ENCODE results near the gene MMP13.
A peak's percentile ranks its signal among the peaks of the same experiment; 100 is the strongest.

MMP13 gene

DNA sequence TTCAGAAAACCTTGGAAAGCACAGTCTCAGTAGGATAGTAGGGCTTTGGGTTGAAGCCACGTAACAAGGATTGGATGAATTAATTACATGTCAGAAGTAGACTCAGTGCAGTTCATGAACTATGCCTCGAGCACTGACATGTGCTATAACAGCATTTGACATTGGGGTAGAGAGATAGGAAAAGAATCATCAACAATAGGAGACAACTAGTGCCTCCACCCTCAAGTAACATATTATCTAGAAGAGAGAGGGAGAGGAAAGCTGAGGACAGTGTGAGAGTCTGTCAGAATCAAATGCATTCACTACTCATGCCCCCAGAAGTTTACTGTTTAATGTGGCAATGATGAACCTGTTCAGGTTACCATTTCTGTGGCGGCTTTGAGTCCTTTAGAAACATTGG lies 26.4 kb downstream of the MMP13 start:
- ChIA-PET CTCF (interaction anchor here (1.5 to 3.3 kb wide), 2 partner anchors 9 to 12 kb away, joined by 4 to 17 read pairs; no protein-coding TSS in a partner anchor), POLR2A (no interaction called here)
- no peaks in the 10 kb centered on the region for H3K36me3 ChIP-seq (ENCODE audit: control insufficient read depth in 4 of 4, insufficient read depth in 4 of 4, low read length in 3 of 4)
- H3K27ac ChIP-seq (ENCODE audit: insufficient read depth in 1 of 2, low read depth in 1 of 2, low read length in 2 of 2, poor library complexity in 1 of 2, severe bottlenecking in 2 of 2), result no peak overlapping the region
- no peaks in the 10 kb centered on the region for H3K9me3 ChIP-seq (ENCODE audit: control extremely low read depth in 1 of 5, control insufficient read depth in 4 of 5, insufficient read depth in 2 of 5, low read depth in 1 of 5, low read length in 4 of 5)
- WGBS (ENCODE audit: insufficient coverage), result 97% methylated on average over 3 of the region's 3 CpGs
- H3K4me1 ChIP-seq (ENCODE audit: control extremely low read depth in 1 of 4, control insufficient read depth in 4 of 4, insufficient read depth in 4 of 4, low read length in 3 of 4), result peaks cover 0 to 11% (median 5%) of the 10 kb centered on the region in 4 experiments
- H3K27me3 ChIP-seq (replicated peaks in 2 of 5; ENCODE audit: control insufficient read depth in 4 of 5, insufficient read depth in 5 of 5, low read length in 4 of 5), result peaks cover 0 to 25% (median 6%) of the 10 kb centered on the region in 5 experiments
- DNase-seq, result no peak
- H3K4me3 ChIP-seq (ENCODE audit: control insufficient read depth in 1 of 7, extremely low read depth in 1 of 7, insufficient read depth in 4 of 7, low read depth in 2 of 7, low read length in 6 of 7), result no peak overlapping the region

DNA sequence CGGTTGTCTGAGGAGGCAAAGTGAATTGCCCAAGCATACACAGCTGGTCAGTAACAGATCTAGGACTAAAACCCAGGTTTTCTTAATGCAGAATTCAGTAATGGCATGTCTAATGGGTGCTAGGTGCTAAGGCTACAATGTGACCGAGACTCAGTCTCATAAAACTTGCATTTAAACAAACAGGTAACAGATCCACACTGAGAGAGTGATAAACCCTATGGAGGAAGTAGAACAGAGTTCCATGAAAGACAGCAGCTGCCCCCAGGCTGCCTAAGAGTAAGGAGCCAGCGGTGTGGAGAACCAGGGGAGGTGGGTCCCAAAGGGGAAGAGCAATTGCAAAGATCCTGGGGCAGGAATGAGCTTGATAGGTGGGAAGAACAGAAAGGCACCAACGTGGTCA lies 27.3 kb downstream of the MMP13 start:
- H3K36me3 ChIP-seq (ENCODE audit: control insufficient read depth in 4 of 4, insufficient read depth in 4 of 4, low read length in 3 of 4), result no peaks in the 10 kb centered on the region
- CTCF ChIA-PET, result interaction anchor here (0.6 to 3.3 kb wide), 4 partner anchors 9 to 1068 kb away, joined by 3 to 22 read pairs (median 10); no protein-coding TSS in a partner anchor
- H3K27ac ChIP-seq (ENCODE audit: insufficient read depth in 1 of 2, low read depth in 1 of 2, low read length in 2 of 2, poor library complexity in 1 of 2, severe bottlenecking in 2 of 2), result no peak overlapping the region
- H3K27me3 ChIP-seq (replicated peaks in 2 of 5; ENCODE audit: control insufficient read depth in 4 of 5, insufficient read depth in 5 of 5, low read length in 4 of 5), result peaks cover 0 to 25% (median 6%) of the 10 kb centered on the region in 5 experiments
- POLR2A ChIA-PET, result no interaction called here
- H3K9me3 ChIP-seq (ENCODE audit: control extremely low read depth in 1 of 5, control insufficient read depth in 4 of 5, insufficient read depth in 2 of 5, low read depth in 1 of 5, low read length in 4 of 5), result no peaks in the 10 kb centered on the region
- DNase-seq, result no peak
- H3K4me1 ChIP-seq (ENCODE audit: control extremely low read depth in 1 of 4, control insufficient read depth in 4 of 4, insufficient read depth in 4 of 4, low read length in 3 of 4), result peaks cover 0 to 14% (median 5%) of the 10 kb centered on the region in 4 experiments
- 94% methylated on average over 4 of the region's 4 CpGs for WGBS (ENCODE audit: insufficient coverage)
- no peak overlapping the region for H3K4me3 ChIP-seq (ENCODE audit: control insufficient read depth in 1 of 7, extremely low read depth in 1 of 7, insufficient read depth in 4 of 7, low read depth in 2 of 7, low read length in 6 of 7)

DNA sequence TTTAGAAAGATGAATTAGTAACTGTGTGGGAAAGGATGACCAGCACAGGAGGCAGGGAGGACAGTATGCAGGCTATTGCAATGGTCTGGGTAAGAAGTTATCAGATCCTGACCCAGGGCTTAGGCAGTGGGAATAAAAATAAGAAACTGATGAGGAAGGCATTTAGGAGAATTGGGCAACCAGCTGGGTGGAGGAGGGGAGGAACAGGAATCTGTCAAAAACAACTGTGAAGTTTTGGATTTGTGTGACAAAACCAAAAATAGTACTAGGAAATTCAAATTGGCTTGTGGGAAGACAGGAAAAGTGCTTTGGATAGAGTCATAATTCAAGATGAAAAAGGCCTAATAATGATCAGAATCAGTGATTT lies 27.9 kb downstream of the MMP13 start:
- H3K4me3 ChIP-seq (ENCODE audit: control insufficient read depth in 1 of 7, extremely low read depth in 1 of 7, insufficient read depth in 4 of 7, low read depth in 2 of 7, low read length in 6 of 7), result no peak overlapping the region
- H3K9me3 ChIP-seq (ENCODE audit: control extremely low read depth in 1 of 5, control insufficient read depth in 4 of 5, insufficient read depth in 2 of 5, low read depth in 1 of 5, low read length in 4 of 5), result no peaks in the 10 kb centered on the region
- ChIA-PET POLR2A (no interaction called here), CTCF (interaction anchor here (1.5 to 3.3 kb wide), 3 partner anchors 10 to 13 kb away, joined by 4 to 22 read pairs (median 17); no protein-coding TSS in a partner anchor)
- no peak for DNase-seq
- H3K4me1 ChIP-seq (ENCODE audit: control extremely low read depth in 1 of 4, control insufficient read depth in 4 of 4, insufficient read depth in 4 of 4, low read length in 3 of 4), result peaks cover 0 to 14% (median 5%) of the 10 kb centered on the region in 4 experiments
- peaks cover 0 to 22% (median 6%) of the 10 kb centered on the region in 5 experiments for H3K27me3 ChIP-seq (replicated peaks in 2 of 5; ENCODE audit: control insufficient read depth in 4 of 5, insufficient read depth in 5 of 5, low read length in 4 of 5)
- H3K36me3 ChIP-seq (ENCODE audit: control insufficient read depth in 4 of 4, insufficient read depth in 4 of 4, low read length in 3 of 4), result no peaks in the 10 kb centered on the region
- H3K27ac ChIP-seq (ENCODE audit: insufficient read depth in 1 of 2, low read depth in 1 of 2, low read length in 2 of 2, poor library complexity in 1 of 2, severe bottlenecking in 2 of 2), result no peak overlapping the region

DNA sequence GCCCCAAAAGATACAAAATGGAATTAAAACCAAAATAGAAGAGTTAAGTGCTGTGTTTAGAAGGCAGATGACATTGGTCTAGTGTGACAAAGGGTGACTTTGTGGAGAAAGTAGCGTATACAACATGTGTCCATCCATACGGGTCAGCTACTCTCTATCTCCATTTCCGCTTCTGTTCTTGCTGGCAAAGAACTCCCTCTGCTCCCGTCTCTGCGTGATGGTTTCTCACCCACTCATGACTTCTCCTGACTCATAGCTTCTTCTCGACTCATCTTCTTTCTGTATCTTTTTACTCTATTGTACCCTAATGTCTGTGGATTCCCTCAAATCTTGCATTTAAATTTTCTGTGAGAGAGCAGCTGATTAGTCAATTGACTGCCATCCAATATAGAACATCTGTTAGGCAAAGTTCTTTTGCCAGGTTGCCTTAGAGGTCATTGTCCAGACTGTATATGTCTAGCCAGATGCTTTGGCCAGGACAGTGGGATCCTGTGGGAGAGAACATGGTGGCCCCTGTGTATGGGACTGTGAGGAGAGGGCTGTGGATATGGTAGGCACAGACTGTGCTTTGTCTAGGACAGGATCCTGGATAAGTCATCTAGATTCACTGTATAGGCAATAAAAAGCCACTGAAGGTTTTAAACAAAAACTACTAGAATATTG lies 28.4 kb downstream of the MMP13 start:
- DNase-seq, result no peak
- H3K4me3 ChIP-seq (ENCODE audit: control insufficient read depth in 1 of 7, extremely low read depth in 1 of 7, insufficient read depth in 4 of 7, low read depth in 2 of 7, low read length in 6 of 7), result no peak overlapping the region
- no peaks in the 10 kb centered on the region for H3K9me3 ChIP-seq (ENCODE audit: control extremely low read depth in 1 of 5, control insufficient read depth in 4 of 5, insufficient read depth in 2 of 5, low read depth in 1 of 5, low read length in 4 of 5)
- peaks cover 0 to 19% (median 5%) of the 10 kb centered on the region in 4 experiments for H3K4me1 ChIP-seq (ENCODE audit: control extremely low read depth in 1 of 4, control insufficient read depth in 4 of 4, insufficient read depth in 4 of 4, low read length in 3 of 4)
- POLR2A ChIA-PET, result no interaction called here
- peaks cover 0 to 21% (median 6%) of the 10 kb centered on the region in 5 experiments for H3K27me3 ChIP-seq (replicated peaks in 2 of 5; ENCODE audit: control insufficient read depth in 4 of 5, insufficient read depth in 5 of 5, low read length in 4 of 5)
- CTCF ChIA-PET, result interaction anchor here (2.9 to 3.3 kb wide), 2 partner anchors 12 to 14 kb away, joined by 17 to 22 read pairs; no protein-coding TSS in a partner anchor
- H3K36me3 ChIP-seq (ENCODE audit: control insufficient read depth in 4 of 4, insufficient read depth in 4 of 4, low read length in 3 of 4), result no peaks in the 10 kb centered on the region
- 94% methylated on average over 6 of the region's 6 CpGs for WGBS (ENCODE audit: insufficient coverage)
- no peak overlapping the region for H3K27ac ChIP-seq (ENCODE audit: insufficient read depth in 1 of 2, low read depth in 1 of 2, low read length in 2 of 2, poor library complexity in 1 of 2, severe bottlenecking in 2 of 2)

DNA sequence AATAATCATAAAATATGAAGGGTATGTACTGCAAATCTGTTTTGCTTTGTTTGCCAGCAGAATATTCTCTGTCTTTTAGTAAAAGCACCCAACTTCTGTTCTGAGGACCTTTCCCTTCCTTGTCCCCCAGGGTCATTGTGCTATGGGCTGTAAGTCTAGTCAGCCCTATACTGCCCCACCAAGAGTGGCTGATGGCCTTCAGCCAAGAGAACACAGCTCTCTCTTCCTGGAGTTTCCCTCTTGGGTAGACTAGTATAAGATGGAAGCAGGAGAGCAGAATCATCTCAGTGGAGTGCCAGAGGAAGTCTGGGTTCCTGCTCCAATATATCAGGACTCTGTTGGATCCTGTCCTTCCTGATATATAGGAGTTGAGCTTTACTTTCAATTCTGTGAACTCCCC lies 29.0 kb downstream of the MMP13 start:
- H3K27me3 ChIP-seq (replicated peaks in 2 of 5; ENCODE audit: control insufficient read depth in 4 of 5, insufficient read depth in 5 of 5, low read length in 4 of 5), result peaks cover 0 to 24% (median 6%) of the 10 kb centered on the region in 5 experiments
- ChIA-PET CTCF (interaction anchor here (2.9 to 3.3 kb wide), 2 partner anchors 12 to 15 kb away, joined by 17 to 22 read pairs; no protein-coding TSS in a partner anchor), POLR2A (no interaction called here)
- H3K4me3 ChIP-seq (ENCODE audit: control insufficient read depth in 1 of 7, extremely low read depth in 1 of 7, insufficient read depth in 4 of 7, low read depth in 2 of 7, low read length in 6 of 7), result no peak overlapping the region
- peaks cover 0 to 20% (median 5%) of the 10 kb centered on the region in 4 experiments for H3K4me1 ChIP-seq (ENCODE audit: control extremely low read depth in 1 of 4, control insufficient read depth in 4 of 4, insufficient read depth in 4 of 4, low read length in 3 of 4)
- H3K27ac ChIP-seq (ENCODE audit: insufficient read depth in 1 of 2, low read depth in 1 of 2, low read length in 2 of 2, poor library complexity in 1 of 2, severe bottlenecking in 2 of 2), result no peak overlapping the region
- DNase-seq, result no peak
- H3K36me3 ChIP-seq (ENCODE audit: control insufficient read depth in 4 of 4, insufficient read depth in 4 of 4, low read length in 3 of 4), result no peaks in the 10 kb centered on the region
- no peaks in the 10 kb centered on the region for H3K9me3 ChIP-seq (ENCODE audit: control extremely low read depth in 1 of 5, control insufficient read depth in 4 of 5, insufficient read depth in 2 of 5, low read depth in 1 of 5, low read length in 4 of 5)

DNA sequence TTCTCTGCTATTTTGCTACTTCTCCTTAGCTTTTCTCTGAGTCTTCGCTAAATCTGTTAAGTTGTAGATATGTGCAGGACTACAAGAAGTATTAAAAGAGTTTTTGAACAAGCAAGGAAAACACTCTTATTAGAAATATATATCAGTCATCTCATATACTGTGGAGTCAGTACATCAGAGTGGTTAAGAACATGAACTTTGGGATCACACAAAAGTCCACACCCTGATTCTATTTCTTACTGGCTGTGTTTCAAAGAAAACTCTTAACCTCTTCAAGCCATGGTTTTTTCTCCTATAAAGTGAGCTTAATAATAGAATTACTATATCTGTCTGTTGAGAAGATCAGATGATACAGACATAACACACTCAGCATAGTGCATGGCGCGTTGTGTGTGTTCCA lies 29.5 kb downstream of the MMP13 start:
- no peaks in the 10 kb centered on the region for H3K36me3 ChIP-seq (ENCODE audit: control insufficient read depth in 4 of 4, insufficient read depth in 4 of 4, low read length in 3 of 4)
- peaks cover 0 to 19% (median 6%) of the 10 kb centered on the region in 5 experiments for H3K27me3 ChIP-seq (replicated peaks in 2 of 5; ENCODE audit: control insufficient read depth in 4 of 5, insufficient read depth in 5 of 5, low read length in 4 of 5)
- H3K4me1 ChIP-seq (ENCODE audit: control extremely low read depth in 1 of 4, control insufficient read depth in 4 of 4, insufficient read depth in 4 of 4, low read length in 3 of 4), result peaks cover 0 to 25% (median 5%) of the 10 kb centered on the region in 4 experiments
- H3K9me3 ChIP-seq (ENCODE audit: control extremely low read depth in 1 of 5, control insufficient read depth in 4 of 5, insufficient read depth in 2 of 5, low read depth in 1 of 5, low read length in 4 of 5), result no peaks in the 10 kb centered on the region
- no peak for DNase-seq
- whole genome bisulfite sequencing (ENCODE audit: insufficient coverage), result no CpG with 5 or more reads among the region's 3 CpGs
- ChIA-PET CTCF (interaction anchor here (1.0 to 2.9 kb wide), 4 partner anchors 10 to 14 kb away, joined by 4 to 22 read pairs (median 10); no protein-coding TSS in a partner anchor), POLR2A (no interaction called here)
- no peak overlapping the region for H3K4me3 ChIP-seq (ENCODE audit: control insufficient read depth in 1 of 7, extremely low read depth in 1 of 7, insufficient read depth in 4 of 7, low read depth in 2 of 7, low read length in 6 of 7)
- no peak overlapping the region for H3K27ac ChIP-seq (ENCODE audit: insufficient read depth in 1 of 2, low read depth in 1 of 2, low read length in 2 of 2, poor library complexity in 1 of 2, severe bottlenecking in 2 of 2)

DNA sequence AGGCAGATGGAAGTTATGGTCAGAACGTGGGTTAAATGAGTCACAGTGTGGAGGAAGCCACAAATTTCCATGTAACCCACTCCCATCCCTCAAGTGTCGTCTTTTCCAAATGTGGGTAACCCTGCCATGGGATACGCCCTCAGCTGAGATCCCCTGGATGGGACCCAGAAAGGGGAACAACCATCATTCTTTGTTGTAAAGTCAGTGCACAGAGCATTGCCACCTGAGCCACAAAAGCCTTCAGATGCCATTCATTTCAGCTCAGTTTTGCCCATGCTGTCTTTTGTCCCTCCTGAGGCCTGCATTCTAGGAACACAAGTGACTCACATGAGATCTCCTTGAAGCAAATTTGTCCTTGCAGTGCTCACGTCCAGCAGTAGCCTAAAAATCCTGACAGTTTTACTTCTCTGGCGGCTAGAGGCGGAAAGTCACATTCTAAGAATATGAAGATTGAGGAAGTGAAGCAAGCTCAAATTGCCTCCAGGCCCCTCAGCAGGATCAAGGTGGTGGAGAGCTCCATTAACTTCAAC lies 30.6 kb downstream of the MMP13 start:
- POLR2A ChIA-PET, result no interaction called here
- H3K27ac ChIP-seq (ENCODE audit: insufficient read depth in 1 of 2, low read depth in 1 of 2, low read length in 2 of 2, poor library complexity in 1 of 2, severe bottlenecking in 2 of 2), result no peak overlapping the region
- H3K9me3 ChIP-seq (ENCODE audit: control extremely low read depth in 1 of 5, control insufficient read depth in 4 of 5, insufficient read depth in 2 of 5, low read depth in 1 of 5, low read length in 4 of 5), result no peaks in the 10 kb centered on the region
- H3K27me3 ChIP-seq (replicated peaks in 2 of 5; ENCODE audit: control insufficient read depth in 4 of 5, insufficient read depth in 5 of 5, low read length in 4 of 5), result peaks cover 0 to 16% (median 5%) of the 10 kb centered on the region in 5 experiments
- WGBS (ENCODE audit: insufficient coverage), result 54% methylated on average over 3 of the region's 6 CpGs
- no peak overlapping the region for H3K4me3 ChIP-seq (ENCODE audit: control insufficient read depth in 1 of 7, extremely low read depth in 1 of 7, insufficient read depth in 4 of 7, low read depth in 2 of 7, low read length in 6 of 7)
- CTCF ChIA-PET, result interaction anchor here (1.7 to 1.9 kb wide), 2 partner anchors 10 to 15 kb away, joined by 9 to 10 read pairs; no protein-coding TSS in a partner anchor
- peaks cover 3 to 34% (median 13%) of the 10 kb centered on the region in 4 experiments for H3K4me1 ChIP-seq (ENCODE audit: control extremely low read depth in 1 of 4, control insufficient read depth in 4 of 4, insufficient read depth in 4 of 4, low read length in 3 of 4)
- peak; percentile 13 to 59 (median 49) for DNase-seq
- H3K36me3 ChIP-seq (ENCODE audit: control insufficient read depth in 4 of 4, insufficient read depth in 4 of 4, low read length in 3 of 4), result no peaks in the 10 kb centered on the region
